SH-SY5Y (cell line): Measurements from ENCODE around the gene SPATA31C2.

Experiments used
- GATA2 ChIP-seq: IDR thresholded peaks from 2 replicates; pipeline ENCODE4 v1.6.1; 2011; ENCODE audit warnings: mild to moderate bottlenecking, low read depth, low read length
- GATA3 ChIP-seq: IDR thresholded peaks from 2 replicates; pipeline ENCODE4 v1.6.1; 2011; ENCODE audit warnings: low read depth, mild to moderate bottlenecking, low read length, moderate library complexity

DNA sequence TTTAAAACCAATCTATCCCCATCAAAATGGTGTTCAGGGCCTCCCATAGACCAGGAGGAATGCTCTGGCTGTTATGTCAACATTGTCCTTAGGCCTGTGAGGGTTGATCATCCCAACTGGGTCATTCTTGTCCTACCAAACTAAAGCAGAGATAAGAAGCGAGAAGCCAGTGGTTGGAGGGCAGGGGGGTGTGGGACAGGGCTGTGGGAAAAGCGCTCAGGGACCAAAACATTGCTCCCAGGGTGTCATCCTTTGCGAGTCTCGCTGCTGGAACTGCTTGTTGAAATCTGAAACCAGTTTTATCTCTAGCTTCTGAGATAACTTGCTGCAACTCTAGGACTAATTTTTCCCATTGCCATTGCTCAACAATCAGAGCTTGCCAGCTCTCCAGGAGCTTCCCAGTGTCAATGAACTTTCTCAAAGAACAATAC lies 48.1 kb downstream of the SPATA31C2 start:
- no peak for TF ChIP-seq GATA3
- TF ChIP-seq GATA2 = no peak
